Mucosa of stomach (tissue), 1 donor: ENCODE results near the gene PPFIBP2.

ENCODE experiments used
- H3K27me3 ChIP-seq: one replicate; pipeline ENCODE4 v1.7.0; 2013; ENCODE audit warnings: mild to moderate bottlenecking, low read length; ENCODE audit not compliant: control insufficient read depth, insufficient read depth
- H3K36me3 ChIP-seq: one replicate; pipeline ENCODE4 v1.7.0; 2013; ENCODE audit warnings: low read length; ENCODE audit not compliant: control insufficient read depth, insufficient read depth
- H3K4me1 ChIP-seq: one replicate; pipeline ENCODE4 v1.7.0; 2013; ENCODE audit warnings: mild to moderate bottlenecking, low read length; ENCODE audit not compliant: control insufficient read depth, insufficient read depth
- H3K4me3 ChIP-seq: one replicate; pipeline ENCODE4 v1.7.0; 2013; ENCODE audit warnings: low read length
- H3K9ac ChIP-seq: one replicate; pipeline ENCODE4 v1.7.0; 2013; ENCODE audit warnings: mild to moderate bottlenecking, low read length, moderate library complexity
- H3K9me3 ChIP-seq: one replicate; pipeline ENCODE4 v1.7.0; 2013; ENCODE audit warnings: mild to moderate bottlenecking, low read length, moderate library complexity; ENCODE audit not compliant: control insufficient read depth
- donor health status: Pancreatic carcinoma.

PPFIBP2 gene

GRCh38 chr11:7487360-7487759 is 26.4 kb upstream of the PPFIBP2 start:
- Histone ChIP-seq H3K9me3 (no peaks in the 10 kb centered on the region), H3K4me3 (no peak overlapping the region)

GRCh38 chr11:7488681-7489080 is 25.1 kb upstream of the PPFIBP2 start:
- H3K4me1 ChIP-seq, result peaks cover 2% of the 10 kb centered on the region
- H3K27me3 ChIP-seq, result no peaks in the 10 kb centered on the region
- no peaks in the 10 kb centered on the region for H3K9me3 ChIP-seq
- no peaks in the 10 kb centered on the region for H3K36me3 ChIP-seq
- H3K9ac ChIP-seq, result no peak overlapping the region
- H3K4me3 ChIP-seq, result no peak overlapping the region

More at GRCh38 chr11:7487360-7487759, 26.4 kb upstream of the PPFIBP2 start:
- no peaks in the 10 kb centered on the region for H3K36me3 ChIP-seq
- no peaks in the 10 kb centered on the region for H3K4me1 ChIP-seq
- no peak overlapping the region for H3K9ac ChIP-seq
- H3K27me3 ChIP-seq, result no peaks in the 10 kb centered on the region

GRCh38 chr11:7489376-7489775 is 24.4 kb upstream of the PPFIBP2 start:
- no peak overlapping the region for H3K9ac ChIP-seq
- no peaks in the 10 kb centered on the region for H3K27me3 ChIP-seq
- H3K4me3 ChIP-seq, result no peak overlapping the region
- peaks cover 9% of the 10 kb centered on the region for H3K4me1 ChIP-seq
- H3K9me3 ChIP-seq, result no peaks in the 10 kb centered on the region
- no peaks in the 10 kb centered on the region for H3K36me3 ChIP-seq

DNA sequence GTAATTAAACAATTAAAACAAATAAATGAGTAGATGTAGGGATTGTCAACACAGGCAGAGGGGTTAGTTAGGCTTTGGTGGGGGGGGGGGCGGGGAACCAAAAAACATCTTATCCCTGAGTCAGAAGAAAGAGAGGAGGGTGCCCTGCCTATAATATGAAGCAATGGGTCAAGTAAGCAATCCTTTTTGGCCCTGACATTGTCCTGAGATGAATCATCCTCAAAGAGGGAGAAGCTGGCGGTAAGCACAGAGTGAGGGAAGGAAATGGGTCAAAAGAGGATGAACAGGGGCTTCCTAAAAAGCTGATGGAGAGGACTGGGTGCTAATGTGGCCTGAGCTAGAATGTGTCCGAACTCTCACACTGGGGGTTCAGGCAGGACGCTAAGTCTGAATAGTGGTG is 23.7 kb upstream of the PPFIBP2 start:
- H3K9me3 ChIP-seq, result no peaks in the 10 kb centered on the region
- no peak overlapping the region for H3K9ac ChIP-seq
- H3K4me1 ChIP-seq, result peaks cover 12% of the 10 kb centered on the region
- H3K36me3 ChIP-seq, result no peaks in the 10 kb centered on the region
- H3K4me3 ChIP-seq, result no peak overlapping the region
- H3K27me3 ChIP-seq, result no peaks in the 10 kb centered on the region

GRCh38 chr11:7490535-7490934 is 23.3 kb upstream of the PPFIBP2 start:
- Histone ChIP-seq H3K9me3 (no peaks in the 10 kb centered on the region), H3K9ac (no peak overlapping the region), H3K4me1 (peaks cover 12% of the 10 kb centered on the region), H3K36me3 (no peaks in the 10 kb centered on the region), H3K4me3 (no peak overlapping the region), H3K27me3 (no peaks in the 10 kb centered on the region)

GRCh38 chr11:7492253-7492652 is 21.5 kb upstream of the PPFIBP2 start:
- Histone ChIP-seq H3K9ac (no peak overlapping the region), H3K36me3 (no peaks in the 10 kb centered on the region), H3K27me3 (no peaks in the 10 kb centered on the region), H3K4me1 (peaks cover 12% of the 10 kb centered on the region), H3K4me3 (no peak overlapping the region), H3K9me3 (no peaks in the 10 kb centered on the region)

- peaks cover 12% of the 10 kb centered on the region for H3K4me1 ChIP-seq
- no peak overlapping the region for H3K9ac ChIP-seq
- no peak overlapping the region for H3K4me3 ChIP-seq
- H3K27me3 ChIP-seq, result no peaks in the 10 kb centered on the region
- H3K36me3 ChIP-seq, result no peaks in the 10 kb centered on the region
- H3K9me3 ChIP-seq, result no peaks in the 10 kb centered on the region
Measured at GRCh38 chr11:7493670-7494069, 20.1 kb upstream of the PPFIBP2 start.

DNA sequence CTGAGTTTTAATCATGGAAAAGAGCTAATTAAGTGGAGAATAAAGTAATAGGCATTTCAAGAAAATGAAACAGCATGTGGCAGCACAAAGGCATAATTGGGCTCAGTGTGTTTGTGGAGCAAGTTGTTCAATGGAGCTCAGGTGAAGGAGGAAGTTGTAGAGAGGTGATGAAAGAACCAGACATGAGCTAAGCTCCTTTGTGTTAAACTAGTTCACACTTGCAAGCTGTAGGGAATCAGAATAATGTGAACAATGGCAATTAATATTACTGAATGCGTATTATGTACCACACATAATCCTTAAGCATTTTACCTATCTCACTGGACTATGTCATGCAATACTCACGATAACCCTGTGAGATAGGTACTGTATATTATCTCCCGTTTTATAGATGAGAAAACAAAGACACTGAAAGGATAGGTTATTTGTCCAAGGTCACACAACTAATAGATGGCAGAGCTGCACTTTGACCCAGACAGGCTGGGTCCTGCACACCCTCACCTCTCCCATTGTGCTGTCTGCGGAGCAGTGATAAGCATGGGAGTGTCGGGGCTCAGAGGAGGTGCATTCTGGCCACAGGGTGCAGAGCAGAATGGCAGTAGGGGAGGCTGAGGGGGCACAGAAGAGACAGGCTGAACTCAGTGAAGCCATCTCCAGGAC is 19.6 kb upstream of the PPFIBP2 start:
- no peaks in the 10 kb centered on the region for H3K27me3 ChIP-seq

DNA sequence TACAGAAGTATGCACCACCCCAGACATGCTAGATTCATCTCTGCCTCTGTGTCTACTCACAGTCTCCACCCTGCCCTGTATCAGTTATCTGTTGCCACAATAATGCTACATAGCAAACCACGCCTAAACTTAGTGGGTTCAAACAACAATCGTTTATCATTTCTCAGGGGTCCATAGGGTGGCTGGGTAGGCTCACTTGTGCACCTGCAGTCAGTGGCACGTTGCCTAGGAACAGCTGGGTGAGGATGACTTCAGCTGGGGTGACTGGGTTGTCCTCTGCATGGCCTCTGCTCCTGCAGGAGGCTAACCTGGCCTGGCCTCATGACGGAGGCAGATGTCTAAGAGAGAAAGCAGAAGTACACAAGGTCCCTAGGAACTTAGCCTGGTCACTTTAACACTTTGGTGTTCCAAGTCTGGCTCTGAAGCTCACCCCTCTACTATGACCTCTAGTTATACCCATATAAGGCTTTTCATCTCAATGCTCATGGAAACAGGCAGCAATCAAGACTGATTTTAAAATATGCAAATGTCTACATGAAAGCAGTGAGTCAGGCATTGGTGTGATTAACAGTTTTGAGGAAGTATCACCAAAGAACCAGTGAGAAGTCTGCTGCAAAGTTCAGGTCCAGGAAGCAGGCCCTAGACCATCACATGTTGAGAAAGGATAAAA is 17.8 kb upstream of the PPFIBP2 start:
- H3K27me3 ChIP-seq, result no peaks in the 10 kb centered on the region
- H3K9me3 ChIP-seq, result no peaks in the 10 kb centered on the region
- no peaks in the 10 kb centered on the region for H3K36me3 ChIP-seq
- peaks cover 12% of the 10 kb centered on the region for H3K4me1 ChIP-seq
- no peak overlapping the region for H3K9ac ChIP-seq
- no peak overlapping the region for H3K4me3 ChIP-seq

More for the DNA sequence above, 19.6 kb upstream of the PPFIBP2 start:
- Histone ChIP-seq H3K4me3 (no peak overlapping the region), H3K4me1 (peaks cover 12% of the 10 kb centered on the region), H3K9ac (no peak overlapping the region), H3K36me3 (no peaks in the 10 kb centered on the region), H3K9me3 (no peaks in the 10 kb centered on the region)

- no peaks in the 10 kb centered on the region for H3K27me3 ChIP-seq
- H3K4me1 ChIP-seq, result peaks cover 12% of the 10 kb centered on the region
- H3K4me3 ChIP-seq, result no peak overlapping the region
- no peak overlapping the region for H3K9ac ChIP-seq
- no peaks in the 10 kb centered on the region for H3K36me3 ChIP-seq
- H3K9me3 ChIP-seq, result no peaks in the 10 kb centered on the region
Measured at GRCh38 chr11:7498193-7498592, 15.6 kb upstream of the PPFIBP2 start.

GRCh38 chr11:7499081-7499480 is 14.7 kb upstream of the PPFIBP2 start:
- Histone ChIP-seq H3K9ac (no peak overlapping the region), H3K36me3 (no peaks in the 10 kb centered on the region), H3K9me3 (no peaks in the 10 kb centered on the region), H3K27me3 (no peaks in the 10 kb centered on the region), H3K4me1 (peaks cover 6% of the 10 kb centered on the region), H3K4me3 (no peak overlapping the region)

- Histone ChIP-seq H3K4me3 (no peak overlapping the region), H3K9ac (no peak overlapping the region), H3K4me1 (no peaks in the 10 kb centered on the region), H3K27me3 (no peaks in the 10 kb centered on the region), H3K36me3 (no peaks in the 10 kb centered on the region), H3K9me3 (no peaks in the 10 kb centered on the region)
Measured at GRCh38 chr11:7500251-7500650, 13.5 kb upstream of the PPFIBP2 start.
